NCI-H774 (cell line): Measurements from ENCODE around the gene TSKS.

Source experiments
- DNase-seq: peaks from one replicate; lab custom pipeline; 2025; lab: John Stamatoyannopoulos, UW

TSKS gene

DNA sequence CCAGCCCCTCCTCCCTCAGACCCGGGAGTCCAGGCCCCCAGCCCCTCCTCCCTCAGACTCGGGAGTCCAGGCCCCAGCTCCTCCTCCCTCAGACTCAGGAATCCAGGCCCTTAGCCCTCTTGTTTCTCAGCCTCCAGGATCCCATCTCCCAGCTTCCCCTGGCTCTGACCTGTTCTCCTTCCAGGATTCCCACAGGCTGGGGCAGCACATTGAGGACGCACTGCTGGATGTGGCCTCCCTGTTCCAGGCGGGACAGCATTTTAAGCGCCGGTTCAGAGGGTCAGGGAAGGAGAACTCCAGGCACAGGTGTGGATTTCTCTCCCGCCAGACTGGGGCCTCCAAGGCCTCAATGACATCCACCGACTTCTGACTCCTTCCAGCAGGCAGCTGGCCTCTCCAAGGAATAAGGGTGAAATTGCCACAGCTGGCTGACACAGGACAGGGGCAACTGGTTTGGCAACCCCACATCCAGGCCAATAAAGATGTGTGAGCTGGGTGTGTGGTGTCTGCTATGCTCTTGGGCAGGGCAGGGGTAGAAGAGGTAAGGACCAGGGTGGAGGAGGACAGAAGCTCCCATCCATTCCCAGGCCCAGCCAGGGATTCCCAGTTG, 49.8 kb downstream of the TSKS start:
- DNase-seq: no peak

DNA sequence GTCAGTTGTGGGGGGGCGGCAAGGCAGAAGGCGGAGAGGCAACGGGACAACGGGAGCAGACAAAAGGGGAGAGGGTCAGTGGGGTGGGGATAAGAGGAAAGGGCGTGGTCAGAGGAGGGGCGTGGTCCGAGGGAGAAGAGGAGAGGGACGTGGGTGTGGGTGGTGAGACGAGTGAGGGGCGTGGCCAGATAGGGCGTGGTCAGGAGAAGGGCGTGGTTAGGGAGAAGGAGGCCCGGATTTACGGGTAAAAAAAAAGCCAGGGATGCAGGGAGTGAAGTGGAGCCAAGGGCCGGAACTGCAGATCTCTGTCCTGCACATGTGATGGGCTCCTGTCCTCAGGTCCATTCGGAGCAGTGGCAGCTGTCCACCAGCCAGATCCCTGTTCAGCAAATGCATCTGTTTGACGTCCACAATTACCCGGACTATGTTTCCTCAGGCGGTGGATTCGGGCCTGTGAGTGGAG, 50.7 kb downstream of the TSKS start:
- DNase-seq: no peak

DNA sequence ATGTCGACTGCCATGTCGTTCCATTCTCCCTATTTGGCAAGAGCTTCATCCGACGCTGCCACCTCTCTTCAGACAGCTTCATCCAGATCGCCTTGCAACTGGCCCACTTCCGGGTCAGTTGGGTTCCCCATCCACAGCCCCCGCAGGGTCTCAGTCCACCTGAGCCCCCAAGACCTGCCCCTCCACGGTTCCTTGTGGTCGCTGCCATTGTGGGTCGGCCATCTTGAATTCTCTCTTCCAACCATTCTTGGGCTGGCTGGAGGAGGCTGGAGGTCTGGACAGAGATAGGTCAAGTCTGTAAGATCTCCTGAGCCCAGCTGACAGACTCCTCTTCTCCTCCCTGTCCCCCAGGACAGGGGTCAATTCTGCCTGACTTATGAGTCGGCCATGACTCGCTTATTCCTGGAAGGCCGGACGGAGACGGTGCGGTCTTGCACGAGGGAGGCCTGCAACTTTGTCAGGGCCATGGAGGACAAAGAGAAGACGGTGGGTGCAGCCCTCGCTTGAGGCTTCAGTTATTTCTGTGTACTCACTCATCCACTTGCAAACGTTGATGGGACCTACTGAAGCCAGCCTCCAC, 52.6 kb downstream of the TSKS start:
- DNase-seq: no peak

- no peak for DNase-seq
Measured at GRCh38 chr19:49705919-49706318, 57.2 kb downstream of the TSKS start.

DNA sequence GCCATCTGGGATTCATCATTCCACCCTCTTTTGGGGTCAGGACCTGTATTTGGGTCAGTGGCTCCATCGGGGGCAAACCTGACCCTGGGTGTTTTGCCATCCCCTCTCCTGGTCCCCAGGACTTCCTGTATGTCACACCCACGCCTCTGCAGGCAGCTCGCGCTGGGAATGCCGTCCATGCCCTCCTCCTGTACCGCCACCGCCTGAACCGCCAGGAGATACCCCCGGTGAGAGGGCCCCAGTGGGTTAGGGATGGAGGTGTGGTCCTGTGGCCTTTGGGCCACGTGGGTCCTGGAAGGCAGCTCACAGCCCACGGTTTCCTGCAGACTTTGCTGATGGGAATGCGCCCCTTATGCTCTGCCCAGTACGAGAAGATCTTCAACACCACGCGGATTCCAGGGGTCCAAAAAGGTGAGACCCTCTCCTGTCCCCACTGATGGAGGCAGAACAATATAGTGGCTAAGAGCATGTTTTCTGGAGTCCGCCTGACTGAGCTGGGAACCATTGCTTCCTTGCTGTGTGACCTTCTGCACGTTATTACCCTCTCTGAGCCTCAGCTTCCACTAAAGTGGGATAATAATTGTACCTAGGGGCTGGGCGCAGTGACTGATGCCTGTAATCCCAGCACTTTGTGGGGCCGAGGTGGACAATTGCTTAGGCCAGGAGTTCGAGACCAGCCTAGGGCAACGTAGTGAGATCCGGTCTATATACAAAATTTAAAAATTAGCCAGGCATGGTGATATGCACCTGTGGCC, 58.0 kb downstream of the TSKS start:
- no peak for DNase-seq

GRCh38 chr19:49701271-49701786, 61.8 kb downstream of the TSKS start:
- no peak for DNase-seq

- DNase-seq: no peak
Measured at GRCh38 chr19:49700563-49700962, 62.5 kb downstream of the TSKS start.

GRCh38 chr19:49699364-49699763, 63.7 kb downstream of the TSKS start:
- DNase-seq: no peak

DNA sequence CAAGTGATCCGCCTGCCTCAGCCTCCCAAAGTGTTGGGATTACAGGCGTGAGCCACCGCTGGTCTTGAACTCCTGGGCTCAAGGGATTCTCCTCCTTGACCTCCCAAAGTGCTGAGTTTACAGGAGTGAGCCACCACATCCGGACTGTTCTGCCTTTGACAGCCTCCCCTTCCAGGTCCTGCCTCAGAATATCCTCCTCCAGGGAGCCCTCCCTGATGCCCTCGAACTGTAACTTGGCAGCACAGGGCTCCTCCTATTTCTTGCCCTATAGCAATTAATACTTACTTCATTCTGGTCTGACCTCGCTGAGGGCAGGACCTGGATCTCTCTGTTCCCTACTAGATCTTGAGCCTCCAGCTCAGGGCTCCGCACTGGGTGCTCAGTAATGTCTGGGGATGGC, 66.2 kb downstream of the TSKS start:
- DNase-seq: no peak

DNA sequence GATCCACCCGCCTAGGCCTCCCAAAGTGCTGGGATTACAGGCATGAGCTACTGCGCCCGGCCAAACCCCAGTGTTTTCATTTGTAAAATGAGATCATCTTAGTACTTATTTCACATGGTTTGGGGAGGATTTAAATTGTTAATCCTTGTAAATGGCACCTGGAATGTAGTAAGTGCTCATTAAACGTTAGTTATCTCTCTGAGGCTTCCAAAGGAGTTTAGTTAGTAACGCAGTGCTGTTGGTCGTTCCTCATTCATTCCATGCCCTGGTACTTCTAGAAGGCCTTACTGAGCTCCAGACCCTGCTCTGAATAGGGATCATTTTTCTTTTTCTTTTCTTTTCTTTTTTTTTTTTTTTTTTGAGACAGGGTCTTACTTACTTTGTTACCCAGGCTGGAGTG, 67.0 kb downstream of the TSKS start:
- no peak for DNase-seq

GRCh38 chr19:49692147-49692506, 71.0 kb downstream of the TSKS start:
- no peak for DNase-seq

DNA sequence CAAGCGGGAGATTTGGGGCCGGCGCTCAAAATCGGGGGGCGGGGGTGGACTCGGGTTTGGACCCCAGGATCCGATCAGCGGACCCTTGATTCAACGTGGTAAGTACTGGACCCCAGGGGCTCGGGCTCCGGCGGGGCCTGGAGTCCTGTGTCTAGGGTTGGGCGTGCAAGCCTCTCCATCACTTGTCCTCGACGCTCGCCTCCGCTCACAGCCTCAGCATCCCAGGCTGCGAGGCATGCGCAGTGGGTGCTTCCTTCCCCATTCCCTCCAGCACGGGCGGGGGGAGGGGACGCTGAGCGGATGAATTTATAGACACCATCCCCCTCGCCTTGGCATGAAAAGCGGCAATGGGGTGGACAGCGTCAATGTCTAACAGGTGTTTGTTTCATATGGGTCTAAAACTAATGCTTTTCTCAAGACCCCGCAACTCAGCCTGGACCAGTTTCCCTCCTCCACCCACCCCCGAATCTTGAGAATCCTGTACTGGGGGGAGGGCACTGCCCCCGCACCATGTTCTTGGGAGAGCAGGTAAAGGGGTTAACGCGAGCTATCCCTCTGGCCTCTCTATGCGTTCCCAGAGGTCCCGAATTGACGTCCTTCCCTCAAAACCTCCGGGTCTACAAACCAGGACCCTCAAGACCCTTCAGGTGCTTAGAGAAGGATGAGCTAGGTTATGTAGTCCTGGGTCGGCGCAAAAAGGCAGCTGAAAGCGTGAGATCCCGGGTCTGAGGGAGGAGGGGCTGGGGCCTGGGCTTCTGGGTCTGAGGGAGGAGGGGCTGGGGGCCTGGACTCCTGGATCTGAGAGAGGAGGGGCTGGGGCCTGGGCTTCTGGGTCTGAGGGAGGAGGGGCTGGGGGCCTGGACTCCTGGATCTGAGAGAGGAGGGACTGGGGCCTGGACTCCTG, 71.6 kb downstream of the TSKS start:
- peak; percentile 73 for DNase-seq

DNA sequence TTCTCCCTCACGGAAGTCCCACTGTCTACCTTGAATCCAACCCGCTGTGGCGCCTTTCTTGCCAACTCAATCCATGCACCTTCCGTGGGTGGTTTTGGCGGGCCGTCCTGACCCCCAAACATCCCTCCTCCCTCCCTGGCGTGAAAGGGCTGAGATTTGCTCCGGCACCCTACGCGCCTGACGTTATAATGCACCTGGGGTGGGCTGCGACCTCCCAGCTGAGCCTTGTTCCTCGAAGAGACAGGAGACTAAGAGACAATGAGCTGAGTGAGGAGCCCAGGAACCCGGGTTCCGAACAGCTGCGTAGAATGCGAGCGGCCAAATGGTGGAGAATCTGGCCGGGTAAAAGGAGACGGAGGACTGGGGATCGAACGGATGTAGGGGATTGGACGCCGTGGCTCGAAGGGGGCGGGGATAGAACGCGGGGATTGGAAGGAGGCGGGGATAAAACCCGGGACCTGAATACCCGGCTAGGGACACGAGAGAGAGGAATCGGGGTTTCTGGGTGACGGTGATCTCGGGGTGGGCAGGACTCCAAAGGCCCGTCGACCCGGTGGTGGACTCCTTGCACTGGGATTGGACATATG, 72.4 kb downstream of the TSKS start, which contains the start of gene CPT1C:
Gene CPT1C, plus strand, starts transcription at position 461 of the 587 bp plus-strand sequence. CDS start 1,137 bp downstream, outside the sequence.
- DNase-seq: peak; percentile 78

DNA sequence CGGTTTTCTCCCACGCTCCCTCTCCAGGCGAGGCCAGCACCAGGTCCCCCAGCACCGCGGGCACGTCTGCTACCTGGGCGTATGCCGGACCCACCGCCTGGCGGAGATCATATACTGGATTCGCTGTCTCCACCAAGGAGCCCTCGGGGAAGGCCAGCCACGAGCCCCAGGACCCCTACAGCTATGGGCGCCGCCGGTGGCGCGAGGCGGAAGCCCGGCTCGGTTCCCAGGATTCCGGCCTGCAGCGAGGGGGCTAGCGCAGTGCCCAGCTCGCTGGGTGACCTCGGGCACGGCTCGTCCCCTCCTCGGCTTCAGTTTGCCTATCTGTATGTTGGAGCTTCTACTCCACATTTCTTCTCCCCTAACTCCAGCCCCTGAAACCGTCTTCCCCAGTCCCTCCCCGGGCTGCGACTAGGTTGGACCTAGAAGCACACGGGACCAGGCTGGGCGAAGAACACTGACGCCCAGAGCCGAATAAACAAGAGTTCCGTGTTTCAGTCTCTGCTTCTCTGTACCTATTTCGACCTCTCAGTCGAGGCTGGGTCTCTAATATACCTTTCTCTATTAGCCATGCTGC, 72.9 kb downstream of the TSKS start:
- DNase-seq: peak; percentile 31
